SH-SY5Y (cell line): ENCODE results near the gene RARB.

Experiments
- GATA2 ChIP-seq: IDR thresholded peaks from 2 replicates; pipeline ENCODE4 v1.6.1; 2011; ENCODE audit warnings: mild to moderate bottlenecking, low read depth, low read length
- GATA3 ChIP-seq: IDR thresholded peaks from 2 replicates; pipeline ENCODE4 v1.6.1; 2011; ENCODE audit warnings: low read depth, mild to moderate bottlenecking, low read length, moderate library complexity

DNA sequence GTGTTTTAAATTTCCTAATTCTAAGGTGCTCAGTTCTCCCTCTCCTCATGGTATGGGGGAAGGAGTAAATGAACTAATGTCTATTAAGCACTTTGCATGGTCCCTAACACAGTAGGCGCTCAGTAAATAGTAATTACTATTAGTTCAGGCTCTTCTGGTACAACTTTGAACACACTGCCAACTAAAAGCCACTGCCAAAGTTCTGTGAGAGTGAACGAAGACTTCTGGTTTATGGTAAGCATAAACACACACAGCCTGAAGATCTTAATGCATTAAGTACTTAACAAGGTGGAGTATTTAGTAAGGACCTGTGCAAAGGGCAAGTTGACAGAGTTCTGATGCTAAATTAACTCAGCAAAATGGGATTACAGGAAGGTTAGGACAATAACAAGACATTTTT, 24.7 kb downstream of the RARB start:
- TF ChIP-seq GATA2 (no peak), GATA3 (no peak)
